SK-N-SH treated with all-trans-retinoic acid at 6 μM for 48 hours (cell line): ENCODE results near the gene AP1B1.

ENCODE experiments used
- ARNTL ChIP-seq: fragments of 450-650 bp; formaldehyde crosslinking; IDR thresholded peaks from 2 replicates; pipeline ENCODE4 v1.5.0; 2020; ENCODE audit warnings: low read depth, mild to moderate bottlenecking, moderate library complexity, borderline replicate concordance
- ISL1 ChIP-seq: fragments of 250-450 bp; sonication (Bioruptor Pico); IDR thresholded peaks from 2 replicates; pipeline ENCODE4 v2.1.2; 2022; ENCODE audit warnings: mild to moderate bottlenecking, moderate library complexity
- OSR1 ChIP-seq: fragments of 250-450 bp; sonication (Bioruptor Pico); IDR thresholded peaks from 2 replicates; pipeline ENCODE4 v1.8.0; 2022; ENCODE audit warnings: moderate library complexity, mild to moderate bottlenecking, inconsistent platforms
- TCF4 ChIP-seq: fragments of 250-450 bp; sonication (Bioruptor Pico); IDR thresholded peaks from 2 replicates; pipeline ENCODE4 v1.8.0; 2021; ENCODE audit warnings: mild to moderate bottlenecking, moderate library complexity, borderline replicate concordance
- TOX ChIP-seq: fragments of 250-450 bp; sonication (Bioruptor Pico); IDR thresholded peaks from 2 replicates; pipeline ENCODE4 v1.8.0; 2021; ENCODE audit warnings: mild to moderate bottlenecking, moderate library complexity, borderline replicate concordance
- ZC3H10 ChIP-seq: fragments of 250-450 bp; sonication (Bioruptor Pico); IDR thresholded peaks from 2 replicates; pipeline ENCODE4 v1.5.1; 2021; ENCODE audit warnings: mild to moderate bottlenecking, moderate library complexity
- ZFP3 ChIP-seq: fragments of 250-450 bp; sonication (Bioruptor Pico); IDR thresholded peaks from 2 replicates; pipeline ENCODE4 v1.5.0; 2020; ENCODE audit warnings: mild to moderate bottlenecking, moderate library complexity
- ZNF565 ChIP-seq: fragments of 450-650 bp; formaldehyde crosslinking; conservative IDR thresholded peaks from 2 replicates; pipeline ENCODE4 v1.5.0; 2020; ENCODE audit warnings: low read depth, mild to moderate bottlenecking, moderate library complexity
- ZNF70 ChIP-seq: fragments of 450-650 bp; formaldehyde crosslinking; IDR thresholded peaks from 2 replicates; pipeline ENCODE4 v1.5.0; 2020; ENCODE audit warnings: mild to moderate bottlenecking, moderate library complexity
- ZNF8 ChIP-seq: fragments of 450-650 bp; formaldehyde crosslinking; IDR thresholded peaks from 2 replicates; pipeline ENCODE4 v1.5.0; 2020; ENCODE audit warnings: mild to moderate bottlenecking, moderate library complexity
- TF ChIP-seq, protein P1 (sequence below): fragments of 250-450 bp; sonication (Bioruptor Pico); IDR thresholded peaks from 2 replicates; pipeline ENCODE4 v1.8.0; 2021; ENCODE audit warnings: low read depth, mild to moderate bottlenecking, moderate library complexity, borderline replicate concordance

DNA sequence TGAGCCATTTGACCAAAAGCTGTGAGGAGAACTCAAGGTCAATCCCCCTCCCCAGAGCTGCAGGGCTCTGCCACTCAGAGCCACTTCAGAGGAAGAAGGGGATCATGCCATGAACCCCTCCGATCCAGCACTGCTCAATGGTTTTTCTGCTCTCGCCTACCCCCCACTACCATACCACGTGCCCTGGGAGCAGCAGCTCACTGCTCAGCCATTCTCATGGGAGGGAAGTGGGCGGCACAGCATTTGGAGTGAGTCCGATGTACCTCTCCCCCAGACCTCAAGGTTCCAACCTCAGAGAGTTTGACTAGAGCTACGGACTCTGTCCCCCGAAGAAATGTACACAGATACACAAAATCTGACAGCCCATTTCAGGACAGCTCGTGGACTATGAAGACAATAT is 34.5 kb downstream of the AP1B1 start:
- TF ChIP-seq ARNTL (CRISPR knock-in tag) (no peak), ZNF8 (CRISPR knock-in tag) (no peak), TOX (no peak), ZNF565 (no peak), TCF4 (CRISPR knock-in tag) (no peak), ZFP3 (CRISPR knock-in tag) (no peak), ZC3H10 (CRISPR knock-in tag) (no peak), ISL1 (no peak), OSR1 (CRISPR knock-in tag) (no peak), ZNF70 (CRISPR knock-in tag) (no peak)
- TF ChIP-seq, protein P1, sequence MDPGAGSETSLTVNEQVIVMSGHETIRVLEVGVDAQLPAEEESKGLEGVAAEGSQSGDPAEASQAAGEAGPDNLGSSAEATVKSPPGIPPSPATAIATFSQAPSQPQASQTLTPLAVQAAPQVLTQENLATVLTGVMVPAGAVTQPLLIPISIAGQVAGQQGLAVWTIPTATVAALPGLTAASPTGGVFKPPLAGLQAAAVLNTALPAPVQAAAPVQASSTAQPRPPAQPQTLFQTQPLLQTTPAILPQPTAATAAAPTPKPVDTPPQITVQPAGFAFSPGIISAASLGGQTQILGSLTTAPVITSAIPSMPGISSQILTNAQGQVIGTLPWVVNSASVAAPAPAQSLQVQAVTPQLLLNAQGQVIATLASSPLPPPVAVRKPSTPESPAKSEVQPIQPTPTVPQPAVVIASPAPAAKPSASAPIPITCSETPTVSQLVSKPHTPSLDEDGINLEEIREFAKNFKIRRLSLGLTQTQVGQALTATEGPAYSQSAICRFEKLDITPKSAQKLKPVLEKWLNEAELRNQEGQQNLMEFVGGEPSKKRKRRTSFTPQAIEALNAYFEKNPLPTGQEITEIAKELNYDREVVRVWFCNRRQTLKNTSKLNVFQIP = no peak
